Measurements from ENCODE around the gene ENDOD1. TPM values are rescaled to one million over a fixed set of nuclear protein-coding genes. Genes with fewer than 3 reads are reported as not detected.

The ENDOD1 gene
- polyA plus RNA-seq, 2 of the 4 experiments (the other 2 are of a cell fraction), result 8.3 to 8.8 TPM

GRCh38 chr11:95147364-95147905, 57.8 kb downstream of the ENDOD1 start:
- ATAC-seq (peak in 1 of 2 experiments; percentile 17; a peak in 2 of 6 replicates), FAIRE-seq (no peak), DNase-seq (ENCODE audit: low read depth in 1 of 2, low spot score in 1 of 2) (peak; percentile 30 to 33)
- POLR2A ChIA-PET, result interaction anchor here (1.9 kb wide), 1 partner anchor 80 kb away, joined by 7 read pairs; no protein-coding TSS in a partner anchor
- TF ChIP-seq REST (IDR thresholded peaks at IDR 0.05) (no peak), FOSL2 (IDR thresholded peaks at IDR 0.05) (0 out of 2 replicates have a peak, but pooled peaks have one; percentile 30), FOSL2 (CRISPR knock-in tag; IDR thresholded peaks at IDR 0.05) (peak; percentile 71), MAFK (IDR thresholded peaks at IDR 0.05; ENCODE audit: partially characterized antibody) (peak; percentile 86)
- Histone ChIP-seq H3K4me1 (peaks cover 12% of the 10 kb centered on the region; the same call in 2 of the 3 replicates), H3K9me3 (no peaks in the 10 kb centered on the region), H3K4me3 (no peak overlapping the region), H3K27ac (peak overlapping the region in 1 of 2 experiments; percentile 62; a peak in 3 of 6 replicates), H3K4me2 (no peak overlapping the region)
- CTCF ChIA-PET, result interaction anchor here (1.0 to 1.4 kb wide), 3 partner anchors 11 to 524 kb away, joined by 4 to 7 read pairs (median 5); partner anchors contain the start of gene SRSF8
- 39% methylated on average over 4 of the region's 4 CpGs for WGBS (ENCODE audit: missing lambda C conversion rate)

GRCh38 chr11:95148406-95148805, 58.8 kb downstream of the ENDOD1 start:
- ATAC-seq, result no peak
- Histone ChIP-seq H3K4me1 (peaks cover 12% of the 10 kb centered on the region; the same call in 2 of the 3 replicates), H3K4me3 (no peak overlapping the region), H3K27ac (no peak overlapping the region; a peak in 1 of 6 replicates), H3K4me2 (no peak overlapping the region), H3K9me3 (no peaks in the 10 kb centered on the region)
- ChIA-PET CTCF (interaction anchor here (1.0 to 11.6 kb wide), 5 partner anchors 12 to 687 kb away, joined by 3 to 174 read pairs (median 5); no protein-coding TSS in a partner anchor), POLR2A (interaction anchor here (1.9 kb wide), 1 partner anchor 81 kb away, joined by 7 read pairs; no protein-coding TSS in a partner anchor)
- TF ChIP-seq PHF8 (IDR thresholded peaks at IDR 0.05; ENCODE audit: borderline replicate concordance, low read depth), result no peak
- TF ChIP-seq RAD21 (conservative IDR thresholded peaks at IDR 0.05 in 1 of 2, IDR thresholded peaks at IDR 0.05 in 1 of 2), result no peak
- no peak for TF ChIP-seq HDAC2 (IDR thresholded peaks at IDR 0.05)
- no peak for TF ChIP-seq EP300 (IDR thresholded peaks at IDR 0.05)
- TF ChIP-seq CEBPB (IDR thresholded peaks at IDR 0.05), result no peak
- TF ChIP-seq, protein P1, sequence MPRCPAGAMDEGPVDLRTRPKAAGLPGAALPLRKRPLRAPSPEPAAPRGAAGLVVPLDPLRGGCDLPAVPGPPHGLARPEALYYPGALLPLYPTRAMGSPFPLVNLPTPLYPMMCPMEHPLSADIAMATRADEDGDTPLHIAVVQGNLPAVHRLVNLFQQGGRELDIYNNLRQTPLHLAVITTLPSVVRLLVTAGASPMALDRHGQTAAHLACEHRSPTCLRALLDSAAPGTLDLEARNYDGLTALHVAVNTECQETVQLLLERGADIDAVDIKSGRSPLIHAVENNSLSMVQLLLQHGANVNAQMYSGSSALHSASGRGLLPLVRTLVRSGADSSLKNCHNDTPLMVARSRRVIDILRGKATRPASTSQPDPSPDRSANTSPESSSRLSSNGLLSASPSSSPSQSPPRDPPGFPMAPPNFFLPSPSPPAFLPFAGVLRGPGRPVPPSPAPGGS (IDR thresholded peaks at IDR 0.05), result no peak
- no peak for TF ChIP-seq EHF (CRISPR knock-in tag; IDR thresholded peaks at IDR 0.05)
- TF ChIP-seq CHD2 (IDR thresholded peaks at IDR 0.05; ENCODE audit: low read length, partially characterized antibody), result no peak
- no peak for TF ChIP-seq ELK1 (IDR thresholded peaks at IDR 0.05; ENCODE audit: low read depth, low read length)
- TF ChIP-seq FOSL2 (IDR thresholded peaks at IDR 0.05), result no peak
- TF ChIP-seq FOSL2 (CRISPR knock-in tag; IDR thresholded peaks at IDR 0.05), result no peak
- no peak for TF ChIP-seq SREBF2 (IDR thresholded peaks at IDR 0.05)
- no peak for TF ChIP-seq HOXA7 (CRISPR knock-in tag; IDR thresholded peaks at IDR 0.05)
- no peak for TF ChIP-seq TFCP2L1 (CRISPR knock-in tag; IDR thresholded peaks at IDR 0.05)
- TF ChIP-seq, protein P2, sequence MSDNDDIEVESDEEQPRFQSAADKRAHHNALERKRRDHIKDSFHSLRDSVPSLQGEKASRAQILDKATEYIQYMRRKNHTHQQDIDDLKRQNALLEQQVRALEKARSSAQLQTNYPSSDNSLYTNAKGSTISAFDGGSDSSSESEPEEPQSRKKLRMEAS (IDR thresholded peaks at IDR 0.05), result no peak
- DNase-seq (ENCODE audit: low read depth in 1 of 2, low spot score in 1 of 2), result no peak
- FAIRE-seq, result no peak

All from A549 (cell line).